HEK293T (cell line): ENCODE results near the gene SLC8A1.

ENCODE experiments used
- CTCF ChIA-PET: fragments of 350-600 bp; formaldehyde crosslinking; extraction: SDS; loops from one replicate; lab custom pipeline; 2021; ENCODE audit warnings: antibody characterized with exemption, inconsistent platforms; lab: Yijun Ruan, JAX
- POLR2A ChIA-PET: fragments of 350-600 bp; formaldehyde crosslinking; extraction: SDS; loops from one replicate; lab custom pipeline; 2020; ENCODE audit warnings: antibody characterized with exemption, inconsistent platforms; lab: Yijun Ruan, JAX
- DNase-seq: peaks from one replicate; pipeline ENCODE4 v3.0.0; 2012; ENCODE audit warnings: mixed read lengths; ENCODE audit errors: extremely low spot score
- ARNT ChIP-seq: fragments of 450-650 bp; IDR thresholded peaks from 2 replicates; pipeline ENCODE4 v1.6.1; 2017; ENCODE audit warnings: mild to moderate bottlenecking
- BHLHE40 ChIP-seq: fragments of 450-650 bp; IDR thresholded peaks from 2 replicates; pipeline ENCODE4 v1.6.1; 2016; ENCODE audit warnings: mild to moderate bottlenecking, moderate library complexity, borderline replicate concordance
- CTBP1 ChIP-seq: fragments of 450-650 bp; IDR thresholded peaks from 2 replicates; pipeline ENCODE4 v1.6.1; 2016; ENCODE audit warnings: borderline replicate concordance
- ELF4 ChIP-seq: fragments of 450-650 bp; IDR thresholded peaks from 2 replicates; pipeline ENCODE4 v1.6.1; 2017; ENCODE audit warnings: antibody characterized with exemption
- FOXA1 ChIP-seq: fragments of 450-650 bp; IDR thresholded peaks from 2 replicates; pipeline ENCODE4 v1.6.1; 2016; ENCODE audit warnings: mild to moderate bottlenecking
- FOXK2 ChIP-seq: fragments of 450-650 bp; IDR thresholded peaks from 2 replicates; pipeline ENCODE4 v1.6.1; 2016; ENCODE audit warnings: mild to moderate bottlenecking
- FOXM1 ChIP-seq: fragments of 450-650 bp; IDR thresholded peaks from 2 replicates; pipeline ENCODE4 v1.6.1; 2017; ENCODE audit warnings: mild to moderate bottlenecking, borderline replicate concordance
- HDGF ChIP-seq: fragments of 450-650 bp; IDR thresholded peaks from 2 replicates; pipeline ENCODE4 v1.6.1; 2017; ENCODE audit warnings: antibody characterized with exemption, borderline replicate concordance
- L3MBTL2 ChIP-seq: fragments of 450-650 bp; conservative IDR thresholded peaks from 2 replicates; pipeline ENCODE4 v1.6.1; 2016; ENCODE audit warnings: mild to moderate bottlenecking
- LEF1 ChIP-seq: fragments of 450-650 bp; IDR thresholded peaks from 2 replicates; pipeline ENCODE4 v1.6.1; 2017; ENCODE audit warnings: mild to moderate bottlenecking, borderline replicate concordance
- NFRKB ChIP-seq: fragments of 450-650 bp; IDR thresholded peaks from 2 replicates; pipeline ENCODE4 v1.6.1; 2016; ENCODE audit warnings: mild to moderate bottlenecking, moderate library complexity
- PKNOX1 ChIP-seq: fragments of 450-650 bp; IDR thresholded peaks from 2 replicates; pipeline ENCODE4 v1.6.1; 2016
- SP1 ChIP-seq: fragments of 450-650 bp; IDR thresholded peaks from 2 replicates; pipeline ENCODE4 v1.6.1; 2017
- SUZ12 ChIP-seq: fragments of 450-650 bp; IDR thresholded peaks from 2 replicates; pipeline ENCODE4 v1.6.1; 2016; ENCODE audit warnings: mild to moderate bottlenecking
- TARDBP ChIP-seq: fragments of 450-650 bp; IDR thresholded peaks from 2 replicates; pipeline ENCODE4 v1.6.1; 2016
- ZNF384 ChIP-seq: fragments of 450-650 bp; IDR thresholded peaks from 2 replicates; pipeline ENCODE4 v1.6.1; 2016

The SLC8A1 gene

GRCh38 chr2:40476436-40476835 lies 24.5 kb upstream of the SLC8A1 start:
- TF ChIP-seq LEF1 (no peak), FOXM1 (no peak), SP1 (no peak), HDGF (no peak), FOXK2 (no peak), NFRKB (no peak), PKNOX1 (no peak), L3MBTL2 (no peak), SUZ12 (no peak), ARNT (no peak), ELF4 (no peak), FOXA1 (no peak), CTBP1 (no peak), ZNF384 (no peak), TARDBP (no peak), BHLHE40 (no peak)
- ChIA-PET POLR2A (no interaction called here), CTCF (no interaction called here)
- no peak for DNase-seq

DNA sequence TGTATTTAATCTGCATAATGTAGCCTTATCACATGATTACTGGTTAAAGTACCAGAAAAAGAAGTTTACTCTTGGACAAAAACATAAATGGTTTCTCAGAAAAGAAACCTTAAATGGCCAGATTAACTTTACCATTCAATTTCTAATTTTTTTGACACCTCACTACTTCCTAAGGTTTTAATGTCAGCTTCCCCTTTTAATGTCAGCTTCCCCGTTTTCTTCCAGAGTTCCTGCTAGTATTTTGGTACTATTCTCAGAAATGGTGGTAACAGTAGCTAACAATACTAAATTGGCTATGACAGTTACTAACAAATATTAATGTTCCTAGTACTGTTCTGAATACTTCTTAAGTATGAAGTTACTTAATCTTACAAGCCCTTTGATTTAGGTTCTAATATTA lies 22.4 kb upstream of the SLC8A1 start:
- POLR2A ChIA-PET = no interaction called here
- CTCF ChIA-PET = no interaction called here
- no peak for TF ChIP-seq FOXA1
- TF ChIP-seq SUZ12 = no peak
- no peak for TF ChIP-seq NFRKB
- no peak for TF ChIP-seq ZNF384
- TF ChIP-seq L3MBTL2 = no peak
- no peak for TF ChIP-seq ARNT
- no peak for TF ChIP-seq CTBP1
- TF ChIP-seq BHLHE40 = no peak
- no peak for TF ChIP-seq ELF4
- no peak for TF ChIP-seq FOXK2
- no peak for TF ChIP-seq TARDBP
- no peak for TF ChIP-seq HDGF
- TF ChIP-seq SP1 = no peak
- DNase-seq = no peak

DNA sequence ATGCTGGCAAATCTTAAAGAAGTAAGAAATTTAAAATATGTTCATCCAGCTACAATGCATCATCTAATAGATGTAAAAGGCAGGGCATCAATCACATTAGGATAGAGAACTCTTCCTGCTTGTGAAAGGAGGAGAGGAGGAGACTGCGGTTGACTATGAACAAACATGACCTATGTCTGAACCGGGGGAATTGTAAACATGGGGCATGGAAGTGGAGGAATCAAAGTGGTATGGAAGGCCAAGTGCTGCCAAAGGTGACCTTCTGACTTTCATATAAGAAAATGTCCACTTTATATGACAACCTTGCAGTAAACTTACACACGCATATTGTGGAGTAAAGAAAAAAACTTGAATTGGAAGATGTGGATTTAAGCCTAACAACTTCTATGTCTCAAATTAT lies 20.0 kb upstream of the SLC8A1 start:
- DNase-seq = no peak
- CTCF ChIA-PET = no interaction called here
- TF ChIP-seq SP1 (no peak), ELF4 (no peak), FOXA1 (no peak), LEF1 (no peak), PKNOX1 (no peak), HDGF (no peak), FOXK2 (no peak), NFRKB (no peak), ARNT (no peak), FOXM1 (no peak), CTBP1 (no peak), L3MBTL2 (no peak), TARDBP (no peak), BHLHE40 (no peak), ZNF384 (no peak), SUZ12 (no peak)
- POLR2A ChIA-PET = no interaction called here

GRCh38 chr2:40470822-40471813 lies 19.2 kb upstream of the SLC8A1 start:
- peak; percentile 18 for DNase-seq
- ChIA-PET POLR2A (no interaction called here), CTCF (no interaction called here)
- no peak for TF ChIP-seq SUZ12
- peak; percentile 91 for TF ChIP-seq PKNOX1
- TF ChIP-seq CTBP1 = peak; percentile 62; the same call in 1 of the 2 replicates
- no peak for TF ChIP-seq FOXM1

GRCh38 chr2:40466935-40467572 lies 15.2 kb upstream of the SLC8A1 start:
- POLR2A ChIA-PET = no interaction called here
- CTCF ChIA-PET = no interaction called here
- TF ChIP-seq FOXK2 (no peak), HDGF (no peak), NFRKB (no peak), FOXM1 (no peak), ARNT (no peak), TARDBP (no peak), L3MBTL2 (no peak), PKNOX1 (no peak), FOXA1 (no peak), SUZ12 (no peak), LEF1 (no peak), SP1 (no peak), CTBP1 (no peak), BHLHE40 (no peak)
- no peak for DNase-seq
